SIG-M5 treated with dmso at 0.1 percent for 504 hours (cell line): Measurements from ENCODE around the gene GATB.

ENCODE experiments used
- DNase-seq: peaks from one replicate; lab custom pipeline; 2025; ENCODE audit not compliant: unreplicated experiment; lab: John Stamatoyannopoulos, UW

GATB gene

GRCh38 chr4:151760712-151761661, at the start of gene GATB:
TSS of gene GATB (minus strand) at chr4:151761007. CDS start at chr4:151760982, 25 bp downstream.
- peak; percentile 97 for DNase-seq

- DNase-seq = no peak
Observed at GRCh38 chr4:151810476-151810875, 49.7 kb upstream of the GATB start.

DNA sequence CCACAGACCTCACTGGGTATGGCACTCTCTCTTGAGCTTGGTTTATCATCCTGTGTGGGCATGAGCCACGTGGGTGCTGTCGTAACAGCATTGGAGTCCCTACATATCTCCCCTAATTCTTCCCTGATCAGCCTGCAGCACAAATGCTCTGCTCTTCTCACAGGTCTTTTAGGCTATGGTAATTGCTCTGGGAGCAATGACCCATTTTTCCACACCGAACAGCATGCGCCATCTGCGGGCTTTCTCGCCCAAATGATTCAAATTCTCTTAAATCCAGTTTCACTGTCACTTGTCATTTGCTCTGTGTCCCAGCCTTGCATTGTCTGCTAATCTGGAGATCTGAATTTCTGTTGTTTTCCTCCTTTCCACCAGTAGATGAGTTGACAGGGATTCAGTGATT, 48.9 kb upstream of the GATB start:
- DNase-seq = no peak

DNA sequence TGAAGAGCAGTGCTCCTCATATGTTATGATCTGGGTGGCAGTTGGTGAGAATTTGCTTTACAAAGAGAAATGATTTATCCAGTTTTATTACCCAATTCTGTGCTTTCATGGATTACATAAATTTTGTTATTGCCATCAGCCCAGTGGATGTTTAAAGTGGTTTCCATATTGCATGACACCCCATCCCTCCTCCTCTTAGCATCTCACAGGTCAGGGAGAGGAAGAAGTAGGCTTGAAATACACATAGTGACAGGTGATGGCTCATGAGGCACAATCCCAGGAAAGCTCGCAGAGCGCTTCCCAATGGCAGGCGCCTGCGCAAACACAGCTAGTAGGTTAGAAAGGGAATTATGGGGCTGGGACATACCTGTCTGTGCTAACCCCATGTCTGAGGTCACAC, 47.7 kb upstream of the GATB start:
- no peak for DNase-seq

DNA sequence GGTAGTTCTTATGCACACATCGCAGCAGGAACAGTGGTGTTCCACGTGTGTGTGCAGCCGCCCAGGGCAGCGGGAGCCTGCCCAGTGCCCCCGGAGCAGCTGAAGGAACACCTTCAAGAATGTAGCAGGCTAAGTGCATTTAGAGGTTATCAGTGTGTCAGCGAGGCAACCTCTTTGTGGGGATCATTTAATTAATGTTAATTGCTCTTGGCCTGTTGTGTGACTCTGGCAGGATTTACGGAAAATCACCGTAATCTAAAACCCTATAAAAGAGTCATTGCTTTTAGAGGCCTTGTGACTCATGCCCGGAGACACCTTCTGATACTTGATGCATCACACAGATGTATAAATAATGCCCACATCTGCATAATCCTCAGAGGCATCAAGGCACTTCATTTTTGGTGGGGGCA, 47.3 kb upstream of the GATB start:
- DNase-seq = no peak

DNA sequence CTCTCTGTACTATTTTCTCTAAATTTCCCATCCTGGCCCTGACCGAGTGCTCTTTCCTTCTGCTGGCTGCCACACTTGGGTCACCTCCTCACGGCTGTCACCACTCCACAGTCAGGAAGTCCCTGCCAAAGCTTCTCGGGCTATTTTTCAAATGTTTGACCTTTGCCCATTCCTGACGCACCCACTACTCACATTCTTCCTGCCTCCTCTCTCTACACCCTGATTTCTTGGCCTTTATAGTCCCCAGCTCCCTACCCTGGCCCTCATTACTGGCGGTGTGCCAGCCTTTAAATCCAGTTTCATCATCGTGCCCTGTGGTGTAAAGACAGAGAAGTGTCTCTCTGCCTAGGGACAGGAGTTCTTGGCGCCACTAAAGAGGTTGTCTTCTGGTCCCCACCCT, 46.4 kb upstream of the GATB start:
- DNase-seq = no peak

- no peak for DNase-seq
Observed at GRCh38 chr4:151806511-151806927, 45.7 kb upstream of the GATB start.

- no peak for DNase-seq
Observed at GRCh38 chr4:151804821-151805220, 44.0 kb upstream of the GATB start.

- DNase-seq = no peak
Observed at GRCh38 chr4:151804086-151804630, 43.4 kb upstream of the GATB start.

- DNase-seq = no peak
Observed at GRCh38 chr4:151803246-151803645, 42.4 kb upstream of the GATB start.

DNA sequence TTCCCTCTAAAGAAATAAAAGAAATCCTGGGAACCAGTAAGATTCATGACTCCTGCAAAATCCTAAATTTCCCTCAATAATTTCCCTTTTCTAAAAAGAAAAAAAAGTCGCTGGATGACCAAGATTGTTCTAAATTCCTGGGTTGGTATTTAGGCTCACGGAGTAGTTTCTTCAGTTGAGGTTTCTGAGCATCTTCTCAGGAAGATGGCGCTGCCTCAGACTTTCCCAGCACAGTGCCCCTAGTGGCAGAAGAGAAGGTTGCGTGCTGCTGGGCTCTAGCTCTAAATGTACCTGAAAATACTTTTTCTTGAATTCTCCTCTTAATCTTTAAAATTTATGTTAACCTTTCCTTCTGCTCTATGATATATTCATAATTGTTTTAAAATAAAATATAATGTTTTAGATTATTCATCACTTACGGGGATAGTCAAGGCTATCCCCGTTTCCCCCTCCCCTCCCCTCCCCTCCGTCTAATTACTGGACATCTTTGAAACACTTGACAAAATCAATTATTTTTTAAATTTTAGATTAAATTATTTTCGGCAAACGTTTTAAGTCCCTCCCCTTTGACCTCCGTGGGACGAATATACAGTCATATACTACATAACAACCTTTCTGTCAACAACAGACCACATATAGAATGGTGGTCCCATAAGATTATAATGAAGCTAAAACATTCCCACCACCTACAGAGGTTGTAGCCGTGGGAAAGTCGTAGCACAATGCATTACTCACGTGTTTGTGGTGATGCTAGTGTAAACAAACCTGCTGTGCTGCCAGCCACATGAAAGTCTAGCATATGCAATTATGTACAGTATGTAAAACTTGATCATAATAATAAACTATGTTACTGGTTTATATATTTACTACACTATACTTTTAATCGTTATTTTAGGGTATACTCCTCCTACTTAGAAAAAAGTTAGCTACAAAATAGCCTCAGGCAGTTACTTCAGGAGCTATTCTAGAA, 41.0 kb upstream of the GATB start:
- peak; percentile 66 for DNase-seq

DNA sequence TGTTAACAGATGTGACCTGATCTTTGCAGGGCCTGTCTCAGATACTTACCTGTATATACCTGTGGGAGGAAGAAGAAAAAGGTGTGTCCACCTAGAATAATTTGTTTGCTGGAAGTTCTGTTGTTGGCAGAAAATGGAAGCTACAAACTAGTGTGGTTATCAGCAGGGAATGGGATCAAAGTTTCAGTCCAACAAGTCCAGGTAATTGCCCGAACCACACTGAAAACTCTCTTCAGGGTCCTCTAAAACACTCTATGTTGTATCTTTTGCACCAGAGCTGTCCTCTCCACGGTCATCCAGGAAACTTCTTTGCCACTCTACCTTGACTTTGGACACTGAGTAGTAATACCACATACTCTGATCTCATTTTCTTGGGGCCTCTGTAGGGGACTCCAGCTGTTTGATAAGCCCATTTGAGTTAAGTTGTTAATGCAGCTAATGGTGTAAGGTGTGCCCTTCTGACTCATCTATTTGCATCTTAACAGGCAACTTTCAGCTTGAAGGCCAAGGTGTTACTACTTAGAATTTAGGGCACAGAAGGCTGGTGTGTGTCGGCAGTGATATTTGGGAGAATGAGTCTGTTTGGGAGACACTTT, 38.7 kb upstream of the GATB start:
- no peak for DNase-seq

GRCh38 chr4:151798678-151799416, 38.0 kb upstream of the GATB start:
- DNase-seq = no peak

- DNase-seq = no peak
Observed at GRCh38 chr4:151797853-151798252, 37.0 kb upstream of the GATB start.

DNA sequence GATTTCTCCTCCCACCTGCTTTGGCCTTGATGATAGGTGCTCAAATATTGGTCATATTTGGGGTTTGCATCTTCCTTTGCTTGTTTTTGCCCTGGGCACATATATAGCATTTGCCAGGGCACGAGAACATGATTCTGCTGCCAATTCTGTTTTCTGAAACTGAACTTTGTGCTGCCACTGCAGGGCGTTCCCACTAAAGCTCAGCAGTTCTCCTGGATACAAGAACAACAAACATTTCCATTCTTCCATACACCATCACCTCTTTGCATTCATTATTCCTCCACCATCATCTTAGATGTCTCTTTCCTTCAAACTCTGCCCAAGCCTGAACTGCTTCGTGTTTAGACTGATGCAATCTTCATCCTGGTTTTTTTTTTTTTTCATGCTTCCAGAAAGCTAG, 36.3 kb upstream of the GATB start:
- DNase-seq = no peak

- no peak for DNase-seq
Observed at GRCh38 chr4:151796106-151796505, 35.3 kb upstream of the GATB start.

DNA sequence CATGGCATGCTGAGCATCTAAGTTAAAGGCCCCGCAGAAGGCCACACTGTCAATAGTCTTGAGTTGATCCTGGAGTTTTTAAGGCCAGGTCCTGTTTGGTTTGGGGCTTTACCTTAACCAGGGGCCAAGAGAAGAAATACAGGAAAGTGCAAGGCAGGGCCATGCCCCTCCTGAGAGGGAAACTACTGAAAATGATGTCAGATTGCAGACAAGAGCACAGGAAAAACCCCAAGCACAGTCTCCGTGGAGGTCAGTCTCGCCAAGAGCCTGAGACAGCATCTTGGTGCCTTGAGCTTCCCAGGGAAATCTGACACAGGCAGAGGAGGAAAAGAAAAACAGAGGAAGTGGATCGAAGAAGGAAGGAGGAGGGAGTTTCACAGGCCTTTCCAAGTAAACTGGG, 32.2 kb upstream of the GATB start:
- DNase-seq = no peak

DNA sequence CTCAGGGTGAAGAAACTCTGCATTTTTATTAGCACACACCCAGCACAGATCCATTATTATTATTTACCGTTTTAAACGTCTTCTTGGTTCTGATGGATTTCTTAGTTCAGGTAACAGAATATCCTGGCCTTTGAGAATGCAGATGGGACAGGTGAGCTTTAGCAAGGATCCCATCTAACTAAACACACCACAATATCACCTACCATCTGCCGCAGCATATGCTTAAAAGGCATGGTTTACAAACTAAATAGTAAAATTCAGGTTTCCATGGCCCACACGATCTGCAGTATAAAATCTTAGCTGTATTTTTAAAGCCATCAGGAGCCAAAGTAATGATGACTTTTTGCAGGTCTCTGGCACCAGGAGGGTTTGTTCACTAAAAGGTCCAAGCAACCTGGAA, 31.7 kb upstream of the GATB start:
- no peak for DNase-seq

DNA sequence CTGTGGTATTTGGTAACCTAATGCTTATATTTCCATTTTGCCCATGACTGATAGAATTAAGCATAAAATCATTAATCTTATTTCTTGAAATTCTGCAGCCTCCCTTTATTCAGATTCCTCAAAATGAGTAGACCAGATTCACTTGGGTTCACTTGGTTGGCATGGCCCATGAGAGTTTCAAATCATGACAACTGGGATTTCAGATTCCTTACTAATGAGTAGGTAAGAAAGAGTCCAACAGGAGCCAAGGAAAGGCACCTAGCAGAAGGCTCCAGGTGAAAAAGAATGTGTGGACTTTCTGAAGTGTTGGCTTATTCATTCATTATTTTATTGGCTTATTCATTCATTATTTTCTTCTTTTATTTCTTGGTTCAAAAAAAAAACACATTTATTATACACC, 27.2 kb upstream of the GATB start:
- no peak for DNase-seq

DNA sequence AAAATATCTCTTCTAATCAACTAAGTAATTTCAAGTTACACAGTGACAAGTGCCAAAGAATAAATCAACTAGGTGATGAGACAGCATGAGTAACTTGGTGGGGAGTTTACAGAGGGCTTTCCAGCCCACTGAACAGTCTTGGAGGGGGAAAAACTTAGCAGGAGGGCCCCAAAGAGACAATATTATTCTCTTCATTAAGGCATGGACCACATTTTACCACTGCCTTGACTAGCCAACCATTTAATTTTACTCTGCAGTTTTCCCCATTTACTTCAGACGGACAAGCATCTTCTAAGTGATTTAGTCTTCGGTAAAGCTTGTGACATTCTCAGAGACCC, 25.3 kb upstream of the GATB start:
- no peak for DNase-seq
